K562 treated with DMSO at 1 percent for 4 hours (cell line): ENCODE results near the gene NRF1. TPM values are rescaled to one million over a fixed set of nuclear protein-coding genes. Genes with fewer than 3 reads are reported as not detected.

Source experiments
- total RNA-seq: library from RNA; unstranded; fragments of 300-600 nt; gene quantifications from 2 replicates; pipeline ENCODE4 v1.2.3, GENCODE V29; 2022; ENCODE audit not compliant: insufficient read depth

The NRF1 gene
- 15.7 and 19.8 TPM in 2 replicates for total RNA-seq

GRCh38 chr7:129611246-129612111 is at the start of gene NRF1:
TSS of gene NRF1 (plus strand) at chr7:129611720. CDS start at chr7:129657352, 45,632 bp downstream.

Other genes with a start within 250 kb of the NRF1 start
- 12.6 and 22.5 TPM in 2 replicates for gene STRIP2, start 177.3 kb upstream of the NRF1 start, total RNA-seq
- 0.79 TPM in 1 of 2 replicates, not detected in the other for gene SMKR1, start 109.2 kb upstream of the NRF1 start, total RNA-seq